ENCODE data around the gene CLPSL2. TPM values are rescaled to one million over a fixed set of nuclear protein-coding genes. Genes with fewer than 3 reads are reported as not detected.

Gene CLPSL2
- total RNA-seq, 1 experiment from 2014 or later, result 1.7 TPM

DNA sequence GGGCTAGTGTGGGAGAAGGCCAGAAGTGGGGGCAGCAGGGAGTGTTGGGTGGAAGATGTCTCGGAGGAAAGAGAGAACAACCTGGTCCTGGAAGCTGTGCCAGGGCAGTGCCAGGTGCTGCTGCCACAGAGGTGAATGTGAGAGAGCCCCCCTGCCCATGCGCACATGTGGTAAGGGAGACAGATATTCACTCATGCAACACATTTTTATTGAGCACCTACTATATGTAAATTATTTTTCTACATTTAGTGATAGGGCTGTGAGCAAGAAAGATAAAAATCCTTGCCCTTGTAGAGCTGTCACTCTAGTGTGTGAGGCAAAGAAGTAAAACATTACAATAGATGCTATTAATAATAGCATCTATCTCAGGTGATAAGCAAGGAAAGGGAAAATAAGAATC, 4.9 kb downstream of the CLPSL2 start:
- Histone ChIP-seq H3K4me3 (replicated peaks in 1 of 2; ENCODE audit: low read depth in 1 of 2, low read length in 2 of 2) (no peak overlapping the region), H3K27me3 (ENCODE audit: insufficient read depth, low read length) (0 out of 2 replicates have a peak, but pooled peaks cover under 1% of the 10 kb centered on the region), H3K9ac (ENCODE audit: low read length) (no peak overlapping the region), H3K4me2 (ENCODE audit: low read length) (no peak overlapping the region), H2AFZ (ENCODE audit: low read depth, low read length, poor library complexity, severe bottlenecking) (no peak overlapping the region), H3K9me2 (ENCODE audit: insufficient read depth) (no peaks in the 10 kb centered on the region), H4K20me1 (ENCODE audit: insufficient read depth) (no peaks in the 10 kb centered on the region), H3K27ac (ENCODE audit: low read depth, low read length) (no peak overlapping the region), H3K79me2 (ENCODE audit: insufficient read depth, low read length) (no peaks in the 10 kb centered on the region), H3K4me1 (ENCODE audit: control insufficient read depth in 1 of 2, insufficient read depth in 2 of 2, low read length in 2 of 2) (peaks cover 13 to 23% of the 10 kb centered on the region in 2 experiments; a peak in 3 of 4 replicates), H3K36me3 (ENCODE audit: control insufficient read depth in 1 of 2, insufficient read depth in 2 of 2, low read length in 2 of 2) (no peaks in the 10 kb centered on the region), H3K9me3 (ENCODE audit: control insufficient read depth in 1 of 2, insufficient read depth in 1 of 2, low read depth in 1 of 2, low read length in 2 of 2) (no peaks in the 10 kb centered on the region)
- BruUV-seq (replicated peaks), result no TSS peak
- RAD21 ChIA-PET (ENCODE audit: low non-redundant PET in 1 of 2, low total read pairs in 2 of 2, uncharacterized antibody in 2 of 2, unreplicated experiment in 2 of 2), result no interaction called here
- TF ChIP-seq POLR2A (IDR thresholded peaks at IDR 0.05; ENCODE audit: borderline replicate concordance, extremely low read depth, insufficient read depth, insufficient read length) (no peak), JUND (IDR thresholded peaks at IDR 0.05) (no peak), ATF3 (IDR thresholded peaks at IDR 0.05) (no peak), EZH2phosphoT487 (IDR thresholded peaks at IDR 0.05; ENCODE audit: borderline replicate concordance) (no peak), CBX3 (IDR thresholded peaks at IDR 0.05; ENCODE audit: low read depth) (no peak), FOSL1 (IDR thresholded peaks at IDR 0.05; ENCODE audit: low read depth) (no peak), ZFX (IDR thresholded peaks at IDR 0.05) (no peak), SRF (IDR thresholded peaks at IDR 0.05; ENCODE audit: low read depth) (no peak), EZH2 (IDR thresholded peaks at IDR 0.05) (no peak), MAX (IDR thresholded peaks at IDR 0.05) (no peak), SIN3A (IDR thresholded peaks at IDR 0.05; ENCODE audit: low read depth) (no peak)
- TF ChIP-seq, protein P1, sequence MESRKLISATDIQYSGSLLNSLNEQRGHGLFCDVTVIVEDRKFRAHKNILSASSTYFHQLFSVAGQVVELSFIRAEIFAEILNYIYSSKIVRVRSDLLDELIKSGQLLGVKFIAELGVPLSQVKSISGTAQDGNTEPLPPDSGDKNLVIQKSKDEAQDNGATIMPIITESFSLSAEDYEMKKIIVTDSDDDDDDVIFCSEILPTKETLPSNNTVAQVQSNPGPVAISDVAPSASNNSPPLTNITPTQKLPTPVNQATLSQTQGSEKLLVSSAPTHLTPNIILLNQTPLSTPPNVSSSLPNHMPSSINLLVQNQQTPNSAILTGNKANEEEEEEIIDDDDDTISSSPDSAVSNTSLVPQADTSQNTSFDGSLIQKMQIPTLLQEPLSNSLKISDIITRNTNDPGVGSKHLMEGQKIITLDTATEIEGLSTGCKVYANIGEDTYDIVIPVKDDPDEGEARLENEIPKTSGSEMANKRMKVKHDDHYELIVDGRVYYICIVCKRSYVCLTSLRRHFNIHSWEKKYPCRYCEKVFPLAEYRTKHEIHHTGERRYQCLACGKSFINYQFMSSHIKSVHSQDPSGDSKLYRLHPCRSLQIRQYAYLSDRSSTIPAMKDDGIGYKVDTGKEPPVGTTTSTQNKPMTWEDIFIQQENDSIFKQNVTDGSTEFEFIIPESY (IDR thresholded peaks at IDR 0.05; ENCODE audit: extremely low read depth, insufficient replicate concordance, low read length), result no peak
- TF ChIP-seq, protein P2, sequence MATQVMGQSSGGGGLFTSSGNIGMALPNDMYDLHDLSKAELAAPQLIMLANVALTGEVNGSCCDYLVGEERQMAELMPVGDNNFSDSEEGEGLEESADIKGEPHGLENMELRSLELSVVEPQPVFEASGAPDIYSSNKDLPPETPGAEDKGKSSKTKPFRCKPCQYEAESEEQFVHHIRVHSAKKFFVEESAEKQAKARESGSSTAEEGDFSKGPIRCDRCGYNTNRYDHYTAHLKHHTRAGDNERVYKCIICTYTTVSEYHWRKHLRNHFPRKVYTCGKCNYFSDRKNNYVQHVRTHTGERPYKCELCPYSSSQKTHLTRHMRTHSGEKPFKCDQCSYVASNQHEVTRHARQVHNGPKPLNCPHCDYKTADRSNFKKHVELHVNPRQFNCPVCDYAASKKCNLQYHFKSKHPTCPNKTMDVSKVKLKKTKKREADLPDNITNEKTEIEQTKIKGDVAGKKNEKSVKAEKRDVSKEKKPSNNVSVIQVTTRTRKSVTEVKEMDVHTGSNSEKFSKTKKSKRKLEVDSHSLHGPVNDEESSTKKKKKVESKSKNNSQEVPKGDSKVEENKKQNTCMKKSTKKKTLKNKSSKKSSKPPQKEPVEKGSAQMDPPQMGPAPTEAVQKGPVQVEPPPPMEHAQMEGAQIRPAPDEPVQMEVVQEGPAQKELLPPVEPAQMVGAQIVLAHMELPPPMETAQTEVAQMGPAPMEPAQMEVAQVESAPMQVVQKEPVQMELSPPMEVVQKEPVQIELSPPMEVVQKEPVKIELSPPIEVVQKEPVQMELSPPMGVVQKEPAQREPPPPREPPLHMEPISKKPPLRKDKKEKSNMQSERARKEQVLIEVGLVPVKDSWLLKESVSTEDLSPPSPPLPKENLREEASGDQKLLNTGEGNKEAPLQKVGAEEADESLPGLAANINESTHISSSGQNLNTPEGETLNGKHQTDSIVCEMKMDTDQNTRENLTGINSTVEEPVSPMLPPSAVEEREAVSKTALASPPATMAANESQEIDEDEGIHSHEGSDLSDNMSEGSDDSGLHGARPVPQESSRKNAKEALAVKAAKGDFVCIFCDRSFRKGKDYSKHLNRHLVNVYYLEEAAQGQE (IDR thresholded peaks at IDR 0.05; ENCODE audit: low read depth), result no peak
- DNase-seq (ENCODE audit: low read depth, low spot score) (no peak), ATAC-seq (no peak)
- CTCF ChIA-PET, result no interaction called here
- intact Hi-C loops (cut with micrococcal nuclease), result no loop called here
- POLR2A ChIA-PET, result no interaction called here
